Mammary epithelial cell (primary cell): Measurements from ENCODE around the gene CLCN7.

Experiments
- CTCF ChIP-seq, 2 donors: IDR thresholded peaks in 1 of 2; conservative IDR thresholded peaks in 1 of 2; 2 replicates each; pipeline ENCODE4 v1.5.1; 2011 to 2012; ENCODE audit warnings: inconsistent platforms in 2 of 2, low read length in 2 of 2, mild to moderate bottlenecking in 2 of 2, control low read depth in 1 of 2, low read depth in 1 of 2; ENCODE audit not compliant: insufficient read depth in 1 of 2; ENCODE audit errors: extremely low read depth in 1 of 2
- EZH2 ChIP-seq: IDR thresholded peaks from 2 replicates; pipeline ENCODE4 v1.6.1; 2012; ENCODE audit warnings: low read length, inconsistent platforms, borderline replicate concordance

GRCh38 chr16:1447965-1448364 is 26.9 kb downstream of the CLCN7 start:
- no peak for TF ChIP-seq CTCF (conservative IDR thresholded peaks at IDR 0.05 in 1 of 2, IDR thresholded peaks at IDR 0.05 in 1 of 2; ENCODE audit: extremely low read depth in 1 of 2, insufficient read depth in 1 of 2, low read depth in 1 of 2, low read length in 2 of 2)
- no peak for TF ChIP-seq EZH2
